ENCODE data around the gene DLGAP3.

- TF ChIP-seq CTCF (IDR thresholded peaks at IDR 0.05), result no peak
- TF ChIP-seq POLR2A (IDR thresholded peaks at IDR 0.05), result no peak
Observed at GRCh38 chr1:34822202-34822601, 107.2 kb downstream of the DLGAP3 start.
